HEK293 (cell line): ENCODE data around the gene ERCC2.
"Not testable (repeated sequence)": the region's sequence is repeated elsewhere in the genome, so short reads cannot be mapped to it uniquely, and the experiment has no call there.

Experiments
- CTCF ChIA-PET: fragments of 350-600 bp; formaldehyde crosslinking; extraction: SDS; loops from one replicate; lab custom pipeline; 2021; ENCODE audit warnings: antibody characterized with exemption; lab: Yijun Ruan, JAX
- POLR2A ChIA-PET: fragments of 300-600 bp; formaldehyde crosslinking; extraction: SDS; loops from one replicate; lab custom pipeline; 2020; ENCODE audit warnings: antibody characterized with exemption, inconsistent platforms; lab: Yijun Ruan, JAX
- H3K27ac ChIP-seq: fragments of 200-500 bp; sonication (Bioruptor generic); 2 replicates; pipeline ENCODE4 v1.5.1; 2014; ENCODE audit warnings: low read depth, low read length, control low read depth, inconsistent platforms; ENCODE audit errors: extremely low read depth
- H3K36me3 ChIP-seq, 2 experiments: fragments of 200-500 bp in 1 of 2; sonication (Bioruptor generic) in 1 of 2; 1 replicate in 1 of 2; 2 replicates in 1 of 2; pipeline ENCODE4 v1.5.1; 2014 to 2017; ENCODE audit warnings: inconsistent platforms in 2 of 2, low read length in 2 of 2; ENCODE audit not compliant: control insufficient read depth in 2 of 2, insufficient read depth in 1 of 2
- H3K4me1 ChIP-seq: fragments of 200-500 bp; sonication (Bioruptor generic); 2 replicates; pipeline ENCODE4 v1.5.1; 2014; ENCODE audit warnings: mild to moderate bottlenecking, low read length, inconsistent platforms; ENCODE audit not compliant: control insufficient read depth, insufficient read depth
- H3K4me3 ChIP-seq: 2 replicates; pipeline ENCODE4 v1.5.1; 2011; ENCODE audit warnings: low read depth, mild to moderate bottlenecking, control low read depth, low read length, moderate library complexity
- H3K9me3 ChIP-seq: fragments of 200-500 bp; sonication (Bioruptor generic); 2 replicates; pipeline ENCODE4 v1.5.1; 2014; ENCODE audit warnings: low read depth, low read length, inconsistent platforms; ENCODE audit not compliant: control insufficient read depth, insufficient read depth
- KLF8 ChIP-seq: fragments of 450-650 bp; formaldehyde crosslinking; IDR thresholded peaks from 2 replicates; pipeline ENCODE4 v1.5.1; 2016; ENCODE audit warnings: missing biosample characterization, missing genetic modification characterization
- ZBTB8A ChIP-seq: fragments of 450-650 bp; formaldehyde crosslinking; IDR thresholded peaks from 2 replicates; pipeline ENCODE4 v1.5.1; 2016; ENCODE audit warnings: missing biosample characterization, missing genetic modification characterization
- ZFP41 ChIP-seq: fragments of 450-650 bp; formaldehyde crosslinking; IDR thresholded peaks from 2 replicates; pipeline ENCODE4 v1.5.1; 2016; ENCODE audit warnings: missing biosample characterization, missing genetic modification characterization, borderline replicate concordance
- ZNF121 ChIP-seq: fragments of 450-650 bp; formaldehyde crosslinking; IDR thresholded peaks from 2 replicates; pipeline ENCODE4 v1.5.1; 2016; ENCODE audit warnings: missing biosample characterization, missing genetic modification characterization
- ZNF202 ChIP-seq: fragments of 450-650 bp; formaldehyde crosslinking; IDR thresholded peaks from 2 replicates; pipeline ENCODE4 v1.5.1; 2016; ENCODE audit warnings: missing biosample characterization, missing genetic modification characterization, borderline replicate concordance
- ZNF785 ChIP-seq: fragments of 450-650 bp; formaldehyde crosslinking; IDR thresholded peaks from 2 replicates; pipeline ENCODE4 v1.5.1; 2016; ENCODE audit warnings: missing biosample characterization, missing genetic modification characterization
- TF ChIP-seq, protein P1 (sequence below): fragments of 450-650 bp; formaldehyde crosslinking; IDR thresholded peaks from 2 replicates; pipeline ENCODE4 v1.5.1; 2016; ENCODE audit warnings: missing biosample characterization, missing genetic modification characterization
- TF ChIP-seq, protein P2 (sequence below): fragments of 450-650 bp; formaldehyde crosslinking; IDR thresholded peaks from 2 replicates; pipeline ENCODE4 v1.5.1; 2016; ENCODE audit warnings: missing biosample characterization, missing genetic modification characterization, borderline replicate concordance
- TF ChIP-seq, protein P3 (sequence below): fragments of 450-650 bp; formaldehyde crosslinking; IDR thresholded peaks from 2 replicates; pipeline ENCODE4 v1.5.1; 2016; ENCODE audit warnings: missing biosample characterization, missing genetic modification characterization

ERCC2 gene

DNA sequence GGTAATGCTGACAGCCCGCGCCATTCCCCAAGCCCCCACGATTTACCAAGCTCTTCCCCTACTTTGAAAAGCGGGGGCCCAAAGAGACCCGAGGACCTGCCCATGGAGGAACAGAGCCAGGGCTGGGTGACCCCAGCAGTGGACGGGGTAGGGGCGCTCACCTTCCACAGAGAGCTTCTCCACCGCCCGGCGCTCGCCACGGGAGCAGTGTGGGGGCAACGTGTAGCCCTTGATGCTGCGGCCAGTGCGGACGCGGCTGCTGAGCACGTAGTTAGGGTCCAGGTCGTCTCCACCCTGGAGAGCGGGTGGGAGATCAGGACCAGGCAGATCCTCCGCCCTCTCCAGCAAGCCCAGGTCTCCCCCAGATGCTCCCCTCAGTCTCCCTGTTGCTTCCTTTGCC is 55.1 kb downstream of the ERCC2 start (continued):
- TF ChIP-seq, protein P1, sequence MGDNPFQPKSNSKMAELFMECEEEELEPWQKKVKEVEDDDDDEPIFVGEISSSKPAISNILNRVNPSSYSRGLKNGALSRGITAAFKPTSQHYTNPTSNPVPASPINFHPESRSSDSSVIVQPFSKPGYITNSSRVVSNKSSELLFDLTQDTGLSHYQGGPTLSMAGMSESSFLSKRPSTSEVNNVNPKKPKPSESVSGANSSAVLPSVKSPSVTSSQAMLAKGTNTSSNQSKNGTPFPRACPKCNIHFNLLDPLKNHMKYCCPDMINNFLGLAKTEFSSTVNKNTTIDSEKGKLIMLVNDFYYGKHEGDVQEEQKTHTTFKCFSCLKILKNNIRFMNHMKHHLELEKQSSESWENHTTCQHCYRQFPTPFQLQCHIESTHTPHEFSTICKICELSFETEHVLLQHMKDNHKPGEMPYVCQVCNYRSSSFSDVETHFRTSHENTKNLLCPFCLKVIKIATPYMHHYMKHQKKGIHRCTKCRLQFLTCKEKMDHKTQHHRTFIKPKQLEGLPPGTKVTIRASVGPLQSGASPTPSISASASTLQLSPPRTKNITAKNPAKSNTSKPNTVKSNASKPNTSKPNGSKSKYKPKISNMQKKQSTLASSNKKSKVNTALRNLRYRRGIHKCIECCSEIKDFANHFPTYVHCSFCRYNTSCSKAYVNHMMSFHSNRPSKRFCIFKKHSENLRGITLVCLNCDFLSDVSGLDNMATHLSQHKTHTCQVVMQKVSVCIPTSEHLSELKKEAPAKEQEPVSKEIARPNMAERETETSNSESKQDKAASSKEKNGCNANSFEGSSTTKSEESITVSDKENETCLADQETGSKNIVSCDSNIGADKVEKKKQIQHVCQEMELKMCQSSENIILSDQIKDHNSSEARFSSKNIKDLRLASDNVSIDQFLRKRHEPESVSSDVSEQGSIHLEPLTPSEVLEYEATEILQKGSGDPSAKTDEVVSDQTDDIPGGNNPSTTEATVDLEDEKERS (tag by site-specific recombination), result no peak
- TF ChIP-seq ZNF202 (tag by site-specific recombination), result no peak
- TF ChIP-seq, protein P2, sequence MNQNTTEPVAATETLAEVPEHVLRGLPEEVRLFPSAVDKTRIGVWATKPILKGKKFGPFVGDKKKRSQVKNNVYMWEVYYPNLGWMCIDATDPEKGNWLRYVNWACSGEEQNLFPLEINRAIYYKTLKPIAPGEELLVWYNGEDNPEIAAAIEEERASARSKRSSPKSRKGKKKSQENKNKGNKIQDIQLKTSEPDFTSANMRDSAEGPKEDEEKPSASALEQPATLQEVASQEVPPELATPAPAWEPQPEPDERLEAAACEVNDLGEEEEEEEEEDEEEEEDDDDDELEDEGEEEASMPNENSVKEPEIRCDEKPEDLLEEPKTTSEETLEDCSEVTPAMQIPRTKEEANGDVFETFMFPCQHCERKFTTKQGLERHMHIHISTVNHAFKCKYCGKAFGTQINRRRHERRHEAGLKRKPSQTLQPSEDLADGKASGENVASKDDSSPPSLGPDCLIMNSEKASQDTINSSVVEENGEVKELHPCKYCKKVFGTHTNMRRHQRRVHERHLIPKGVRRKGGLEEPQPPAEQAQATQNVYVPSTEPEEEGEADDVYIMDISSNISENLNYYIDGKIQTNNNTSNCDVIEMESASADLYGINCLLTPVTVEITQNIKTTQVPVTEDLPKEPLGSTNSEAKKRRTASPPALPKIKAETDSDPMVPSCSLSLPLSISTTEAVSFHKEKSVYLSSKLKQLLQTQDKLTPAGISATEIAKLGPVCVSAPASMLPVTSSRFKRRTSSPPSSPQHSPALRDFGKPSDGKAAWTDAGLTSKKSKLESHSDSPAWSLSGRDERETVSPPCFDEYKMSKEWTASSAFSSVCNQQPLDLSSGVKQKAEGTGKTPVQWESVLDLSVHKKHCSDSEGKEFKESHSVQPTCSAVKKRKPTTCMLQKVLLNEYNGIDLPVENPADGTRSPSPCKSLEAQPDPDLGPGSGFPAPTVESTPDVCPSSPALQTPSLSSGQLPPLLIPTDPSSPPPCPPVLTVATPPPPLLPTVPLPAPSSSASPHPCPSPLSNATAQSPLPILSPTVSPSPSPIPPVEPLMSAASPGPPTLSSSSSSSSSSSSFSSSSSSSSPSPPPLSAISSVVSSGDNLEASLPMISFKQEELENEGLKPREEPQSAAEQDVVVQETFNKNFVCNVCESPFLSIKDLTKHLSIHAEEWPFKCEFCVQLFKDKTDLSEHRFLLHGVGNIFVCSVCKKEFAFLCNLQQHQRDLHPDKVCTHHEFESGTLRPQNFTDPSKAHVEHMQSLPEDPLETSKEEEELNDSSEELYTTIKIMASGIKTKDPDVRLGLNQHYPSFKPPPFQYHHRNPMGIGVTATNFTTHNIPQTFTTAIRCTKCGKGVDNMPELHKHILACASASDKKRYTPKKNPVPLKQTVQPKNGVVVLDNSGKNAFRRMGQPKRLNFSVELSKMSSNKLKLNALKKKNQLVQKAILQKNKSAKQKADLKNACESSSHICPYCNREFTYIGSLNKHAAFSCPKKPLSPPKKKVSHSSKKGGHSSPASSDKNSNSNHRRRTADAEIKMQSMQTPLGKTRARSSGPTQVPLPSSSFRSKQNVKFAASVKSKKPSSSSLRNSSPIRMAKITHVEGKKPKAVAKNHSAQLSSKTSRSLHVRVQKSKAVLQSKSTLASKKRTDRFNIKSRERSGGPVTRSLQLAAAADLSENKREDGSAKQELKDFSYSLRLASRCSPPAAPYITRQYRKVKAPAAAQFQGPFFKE (tag by site-specific recombination), result no peak
- no peak for TF ChIP-seq ZNF785 (tag by site-specific recombination)
- no peak for TF ChIP-seq ZFP41 (tag by site-specific recombination)
- TF ChIP-seq, protein P3, sequence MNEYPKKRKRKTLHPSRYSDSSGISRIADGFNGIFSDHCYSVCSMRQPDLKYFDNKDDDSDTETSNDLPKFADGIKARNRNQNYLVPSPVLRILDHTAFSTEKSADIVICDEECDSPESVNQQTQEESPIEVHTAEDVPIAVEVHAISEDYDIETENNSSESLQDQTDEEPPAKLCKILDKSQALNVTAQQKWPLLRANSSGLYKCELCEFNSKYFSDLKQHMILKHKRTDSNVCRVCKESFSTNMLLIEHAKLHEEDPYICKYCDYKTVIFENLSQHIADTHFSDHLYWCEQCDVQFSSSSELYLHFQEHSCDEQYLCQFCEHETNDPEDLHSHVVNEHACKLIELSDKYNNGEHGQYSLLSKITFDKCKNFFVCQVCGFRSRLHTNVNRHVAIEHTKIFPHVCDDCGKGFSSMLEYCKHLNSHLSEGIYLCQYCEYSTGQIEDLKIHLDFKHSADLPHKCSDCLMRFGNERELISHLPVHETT (tag by site-specific recombination), result no peak

DNA sequence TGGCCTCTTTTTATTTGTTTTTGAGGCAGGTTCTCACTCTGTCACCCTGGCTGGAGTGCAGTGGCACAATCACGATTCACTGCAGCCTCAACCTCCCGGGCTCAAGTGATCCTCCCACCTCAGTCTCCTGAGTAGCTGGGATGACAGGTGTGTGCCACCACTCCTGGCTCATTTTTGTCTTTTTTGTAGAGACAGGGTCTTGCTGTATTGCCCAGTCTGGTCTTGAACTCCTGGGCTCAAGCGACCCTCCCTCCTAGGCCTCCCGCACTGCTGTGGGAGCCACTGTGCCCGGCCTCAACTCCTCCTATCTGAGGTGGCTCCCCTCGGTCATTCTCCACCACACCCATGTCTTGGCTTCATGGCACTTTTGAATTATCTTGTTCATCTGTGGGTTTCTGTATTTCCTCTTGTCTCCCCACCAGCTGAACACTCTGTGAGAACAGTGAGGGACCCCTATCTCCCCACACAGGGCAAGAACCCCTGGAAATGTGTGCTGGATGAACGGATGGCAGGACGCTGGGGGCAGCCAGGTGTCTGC is 55.6 kb downstream of the ERCC2 start:
- ChIA-PET CTCF (no interaction called here), POLR2A (no interaction called here)
- TF ChIP-seq ZNF121 (tag by site-specific recombination), result peak; percentile 63; the same call in 1 of the 2 replicates
- no peak for TF ChIP-seq ZBTB8A (tag by site-specific recombination)
- no peaks in the 10 kb centered on the region for H3K9me3 ChIP-seq
- H3K27ac ChIP-seq, result no peak overlapping the region
- H3K4me1 ChIP-seq, result no peaks in the 10 kb centered on the region
- H3K4me3 ChIP-seq, result no peak overlapping the region
- H3K36me3 ChIP-seq, result no peaks in the 10 kb centered on the region

DNA sequence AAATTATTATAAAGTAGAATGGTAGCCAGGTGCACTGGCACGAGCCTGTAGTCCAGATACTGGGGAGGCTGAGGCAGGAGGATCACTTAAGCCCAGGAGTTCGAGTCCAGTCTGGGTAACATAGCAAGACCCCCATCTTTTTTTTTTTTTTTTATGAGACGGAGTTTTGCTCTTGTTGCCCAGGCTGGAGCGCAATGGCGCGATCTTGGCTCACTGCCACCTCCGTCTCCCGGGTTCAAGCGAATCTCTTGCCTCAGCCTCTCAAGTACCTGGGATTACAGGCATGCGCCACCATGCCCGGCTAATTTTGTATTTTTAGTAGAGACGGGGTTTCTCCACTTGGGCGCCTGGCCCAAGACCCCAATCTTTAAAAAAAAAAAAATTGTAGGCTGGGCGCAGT is 58.1 kb downstream of the ERCC2 start:
- not testable (repeated sequence) for H3K4me1 ChIP-seq, H3K36me3 ChIP-seq, H3K27ac ChIP-seq, H3K4me3 ChIP-seq, H3K9me3 ChIP-seq
- ChIA-PET CTCF (interaction anchor here (0.9 kb wide), 1 partner anchor 8 kb away, joined by 4 read pairs; no protein-coding TSS in a partner anchor), POLR2A (interaction anchor here (0.6 to 0.7 kb wide), 2 partner anchors 45 to 63 kb away, joined by 3 read pairs; no protein-coding TSS in a partner anchor)

DNA sequence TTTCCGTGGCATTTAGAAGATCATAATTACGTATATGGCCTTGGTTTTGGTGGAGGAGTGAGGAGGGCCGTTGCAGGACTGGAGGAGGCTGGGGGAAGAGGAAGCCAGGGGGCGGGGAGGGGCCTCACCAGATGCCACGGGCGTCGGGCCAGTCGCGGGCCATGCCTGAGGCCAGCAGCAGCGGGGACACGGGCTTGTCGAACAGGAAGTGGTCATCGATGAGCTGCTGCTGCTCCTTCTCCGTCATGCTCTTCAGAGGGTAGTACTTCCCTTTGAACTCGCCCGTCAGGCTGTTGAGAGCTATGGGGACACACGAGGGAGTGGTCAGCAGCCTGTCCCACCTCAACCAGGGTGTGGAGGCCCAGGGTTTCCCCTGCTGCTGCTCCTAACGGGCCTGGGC is 58.8 kb downstream of the ERCC2 start:
- H3K4me3 ChIP-seq, result no peak overlapping the region
- ChIA-PET POLR2A (no interaction called here), CTCF (no interaction called here)
- no peak for TF ChIP-seq KLF8 (tag by site-specific recombination)
- no peak overlapping the region for H3K27ac ChIP-seq
- no peaks in the 10 kb centered on the region for H3K4me1 ChIP-seq
- no peaks in the 10 kb centered on the region for H3K9me3 ChIP-seq
- no peaks in the 10 kb centered on the region for H3K36me3 ChIP-seq
